ENCODE measurements around the gene FBLN7. TPM values are rescaled to one million over a fixed set of nuclear protein-coding genes. Genes with fewer than 3 reads are reported as not detected.

FBLN7 gene
- total RNA-seq, 1 donor from 2014 or later, result 19.1 TPM

DNA sequence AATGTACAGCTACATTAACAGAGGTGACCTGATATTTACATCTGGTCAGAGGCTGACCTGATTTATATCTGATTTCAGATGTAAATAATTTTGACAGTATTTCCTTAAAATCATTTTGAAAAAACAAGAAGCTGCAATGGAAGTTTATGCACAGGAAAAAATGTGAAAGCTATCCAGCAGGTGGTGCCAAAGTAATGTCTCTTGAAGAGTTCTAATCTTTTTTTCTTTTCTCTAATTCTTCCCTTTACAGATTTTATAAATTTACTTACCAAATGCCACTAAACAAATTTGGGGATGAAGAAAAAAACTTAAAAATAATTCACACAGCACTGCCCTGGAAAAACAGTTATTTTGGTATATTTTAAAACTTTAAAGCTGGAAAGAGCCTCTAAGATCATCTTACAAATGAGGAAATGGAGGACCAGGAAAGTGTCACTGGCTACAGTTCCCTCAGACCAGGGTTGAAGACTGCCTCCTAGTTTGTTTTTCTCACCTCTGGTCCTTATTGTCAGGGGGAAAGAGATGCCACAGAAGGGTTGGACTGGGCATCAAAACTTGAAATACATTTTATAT lies 16.4 kb upstream of the FBLN7 start:
- DNase-seq (ENCODE audit: low read depth, low spot score), result peak; percentile 26
- no peak overlapping the region for H3K27ac Mint-ChIP-seq (ENCODE audit: unreplicated experiment)
- H3K36me3 Mint-ChIP-seq (ENCODE audit: low read depth), result peaks cover 13% of the 10 kb centered on the region
- no peak overlapping the region for H3K4me3 Mint-ChIP-seq
- peaks cover 8% of the 10 kb centered on the region for H3K9me3 Mint-ChIP-seq
- TF ChIP-seq, protein P1, sequence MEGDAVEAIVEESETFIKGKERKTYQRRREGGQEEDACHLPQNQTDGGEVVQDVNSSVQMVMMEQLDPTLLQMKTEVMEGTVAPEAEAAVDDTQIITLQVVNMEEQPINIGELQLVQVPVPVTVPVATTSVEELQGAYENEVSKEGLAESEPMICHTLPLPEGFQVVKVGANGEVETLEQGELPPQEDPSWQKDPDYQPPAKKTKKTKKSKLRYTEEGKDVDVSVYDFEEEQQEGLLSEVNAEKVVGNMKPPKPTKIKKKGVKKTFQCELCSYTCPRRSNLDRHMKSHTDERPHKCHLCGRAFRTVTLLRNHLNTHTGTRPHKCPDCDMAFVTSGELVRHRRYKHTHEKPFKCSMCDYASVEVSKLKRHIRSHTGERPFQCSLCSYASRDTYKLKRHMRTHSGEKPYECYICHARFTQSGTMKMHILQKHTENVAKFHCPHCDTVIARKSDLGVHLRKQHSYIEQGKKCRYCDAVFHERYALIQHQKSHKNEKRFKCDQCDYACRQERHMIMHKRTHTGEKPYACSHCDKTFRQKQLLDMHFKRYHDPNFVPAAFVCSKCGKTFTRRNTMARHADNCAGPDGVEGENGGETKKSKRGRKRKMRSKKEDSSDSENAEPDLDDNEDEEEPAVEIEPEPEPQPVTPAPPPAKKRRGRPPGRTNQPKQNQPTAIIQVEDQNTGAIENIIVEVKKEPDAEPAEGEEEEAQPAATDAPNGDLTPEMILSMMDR (conservative IDR thresholded peaks at IDR 0.05), result peak; percentile 89
- H3K27me3 Mint-ChIP-seq (ENCODE audit: low read depth), result no peaks in the 10 kb centered on the region
- H3K4me1 Mint-ChIP-seq, result peaks cover under 1% of the 10 kb centered on the region

DNA sequence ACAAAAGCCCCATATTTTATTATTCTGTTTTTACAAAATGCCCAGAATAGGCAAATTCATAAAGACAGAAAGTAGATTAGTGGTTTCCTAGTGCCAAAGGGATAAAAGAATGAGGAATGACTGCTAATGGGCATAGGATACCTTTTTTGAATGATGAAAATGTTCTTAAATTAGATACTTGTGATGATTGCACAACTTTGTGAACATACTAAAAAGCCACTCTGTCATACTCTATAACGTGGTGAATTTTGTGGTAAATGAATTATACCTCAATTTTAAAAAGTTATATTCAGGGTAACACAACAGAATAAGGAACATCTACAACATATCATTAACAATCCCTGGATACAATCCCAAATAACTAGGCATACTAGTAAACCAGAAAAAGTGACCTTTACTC lies 9.1 kb upstream of the FBLN7 start:
- peaks cover 20% of the 10 kb centered on the region for H3K36me3 Mint-ChIP-seq (ENCODE audit: low read depth)
- TF ChIP-seq, protein P1 (conservative IDR thresholded peaks at IDR 0.05), result no peak
- H3K4me3 Mint-ChIP-seq, result no peak overlapping the region
- DNase-seq (ENCODE audit: low read depth, low spot score), result no peak
- H3K27me3 Mint-ChIP-seq (ENCODE audit: low read depth), result no peaks in the 10 kb centered on the region
- H3K4me1 Mint-ChIP-seq, result no peaks in the 10 kb centered on the region
- H3K9me3 Mint-ChIP-seq, result peaks cover 26% of the 10 kb centered on the region
- no peak overlapping the region for H3K27ac Mint-ChIP-seq (ENCODE audit: unreplicated experiment)

DNA sequence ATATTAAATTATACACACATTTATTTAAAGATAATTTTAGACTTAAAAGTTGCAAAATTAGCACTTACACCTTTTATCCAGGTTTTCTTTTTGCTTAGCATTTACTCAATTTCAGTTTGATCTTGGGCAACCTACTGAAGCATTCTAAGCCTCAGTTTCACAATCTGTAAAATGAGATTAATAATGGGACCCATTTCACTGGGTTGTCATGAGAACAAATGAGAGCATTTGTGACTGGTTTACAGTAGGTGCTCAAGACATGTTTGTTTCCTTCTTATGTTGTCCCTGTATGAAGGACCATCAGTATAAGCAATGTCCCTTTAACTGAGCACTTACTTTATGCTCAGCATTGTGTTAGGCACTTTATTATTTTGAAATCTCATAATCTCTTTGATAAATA lies 4.8 kb upstream of the FBLN7 start:
- H3K27ac Mint-ChIP-seq (ENCODE audit: unreplicated experiment), result no peak overlapping the region
- no peak overlapping the region for H3K4me3 Mint-ChIP-seq
- peaks cover 7% of the 10 kb centered on the region for H3K27me3 Mint-ChIP-seq (ENCODE audit: low read depth)
- H3K9me3 Mint-ChIP-seq, result peaks cover 12% of the 10 kb centered on the region
- peaks cover 6% of the 10 kb centered on the region for H3K4me1 Mint-ChIP-seq
- peaks cover 7% of the 10 kb centered on the region for H3K36me3 Mint-ChIP-seq (ENCODE audit: low read depth)
- TF ChIP-seq, protein P1 (conservative IDR thresholded peaks at IDR 0.05), result no peak
- no peak for DNase-seq (ENCODE audit: low read depth, low spot score)

DNA sequence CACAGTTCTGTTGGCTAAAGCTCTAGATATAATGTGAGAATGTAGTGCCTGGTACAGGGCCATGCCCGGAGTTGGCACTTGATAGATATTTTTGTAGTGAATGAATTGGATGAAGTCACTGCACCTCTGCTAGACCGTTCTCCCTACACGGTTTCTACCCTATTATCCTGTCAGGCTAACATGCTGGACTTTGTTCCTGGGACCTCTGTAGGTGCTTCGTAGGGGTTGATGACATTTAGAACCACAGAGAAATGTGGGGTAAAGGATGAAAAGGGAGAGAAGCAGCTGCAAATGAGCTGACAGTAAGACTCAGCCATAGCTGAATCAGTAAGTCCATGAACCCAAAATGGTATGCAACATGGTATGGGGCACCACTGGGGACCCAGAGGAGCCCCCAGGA lies 4.1 kb upstream of the FBLN7 start:
- Mint-ChIP-seq H3K27ac (ENCODE audit: unreplicated experiment) (no peak overlapping the region), H3K4me1 (peaks cover 6% of the 10 kb centered on the region), H3K4me3 (peak overlapping the region; percentile 19), H3K9me3 (peaks cover 8% of the 10 kb centered on the region), H3K27me3 (ENCODE audit: low read depth) (peaks cover 7% of the 10 kb centered on the region), H3K36me3 (ENCODE audit: low read depth) (peaks cover 4% of the 10 kb centered on the region)
- TF ChIP-seq, protein P1 (conservative IDR thresholded peaks at IDR 0.05), result no peak
- no peak for DNase-seq (ENCODE audit: low read depth, low spot score)

DNA sequence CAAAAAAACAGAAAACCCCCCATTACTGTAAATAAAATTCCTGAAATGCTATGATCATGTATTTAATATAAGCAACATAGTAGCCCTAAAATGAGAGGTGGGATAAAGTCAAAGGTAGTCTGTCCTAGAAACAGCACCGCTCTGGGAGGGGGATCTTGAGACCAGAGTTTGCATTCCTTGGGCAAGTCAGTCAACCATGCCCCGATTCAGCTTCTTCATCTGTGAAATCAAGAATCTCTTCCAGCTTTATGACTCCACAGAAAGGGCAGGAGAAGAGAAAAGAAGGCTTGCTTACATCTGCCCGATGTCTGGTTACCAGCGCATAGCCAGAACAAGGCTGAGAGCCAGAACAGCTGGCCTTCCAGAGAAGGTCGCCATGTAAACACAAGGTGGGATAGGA lies 2.1 kb upstream of the FBLN7 start:
- peak overlapping the region; percentile 64 for H3K4me3 Mint-ChIP-seq
- no peak overlapping the region for H3K27ac Mint-ChIP-seq (ENCODE audit: unreplicated experiment)
- TF ChIP-seq, protein P1 (conservative IDR thresholded peaks at IDR 0.05), result no peak
- no peak for DNase-seq (ENCODE audit: low read depth, low spot score)
- peaks cover 8% of the 10 kb centered on the region for H3K9me3 Mint-ChIP-seq
- peaks cover 8% of the 10 kb centered on the region for H3K36me3 Mint-ChIP-seq (ENCODE audit: low read depth)
- peaks cover 7% of the 10 kb centered on the region for H3K27me3 Mint-ChIP-seq (ENCODE audit: low read depth)
- peaks cover 15% of the 10 kb centered on the region for H3K4me1 Mint-ChIP-seq

Measured in neural crest cell (in vitro differentiated cells).